NCI-H1092 treated with DMSO at 0.1 percent for 48 hours (cell line): Measurements from ENCODE around the gene SLC7A9.
"Not testable (repeated sequence)": the region's sequence is repeated elsewhere in the genome, so short reads cannot be mapped to it uniquely, and the experiment has no call there.

Experiments
- DNase-seq: peaks from one replicate; lab custom pipeline; 2025; lab: John Stamatoyannopoulos, UW

The SLC7A9 gene

DNA sequence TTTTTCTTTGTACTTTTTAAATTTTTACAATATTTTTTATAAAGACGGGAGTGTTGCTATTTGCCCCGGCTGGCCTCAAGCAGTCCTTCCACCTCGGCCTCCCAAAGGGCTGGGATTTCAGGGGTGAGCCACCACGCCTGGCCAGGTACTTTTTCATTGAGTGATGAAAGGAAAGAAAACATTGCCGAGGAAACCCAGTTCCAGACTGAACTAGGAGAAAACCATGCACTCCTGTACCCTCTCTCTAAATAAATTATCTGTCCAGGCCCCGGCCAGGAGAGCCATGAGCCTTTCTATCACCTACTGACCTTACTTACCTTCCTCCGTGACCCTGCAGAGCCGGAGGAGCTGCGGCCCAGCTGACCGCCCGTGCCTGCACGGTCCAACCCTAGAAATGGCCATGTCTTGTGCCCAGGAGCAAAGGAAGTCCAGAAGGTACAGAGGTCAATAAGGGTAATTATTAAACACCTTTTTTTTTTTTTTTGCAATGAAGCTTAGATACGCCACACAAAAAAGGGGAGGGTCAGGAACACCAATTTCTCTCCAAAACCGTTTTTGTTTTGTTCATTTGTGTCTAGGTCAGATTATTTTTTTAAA is at the start of gene SLC7A9:
Gene SLC7A9, minus strand, starts transcription at position 399 of the 597 bp plus-strand sequence. CDS start 1,233 bp downstream, outside the sequence.
- DNase-seq, result no peak

DNA sequence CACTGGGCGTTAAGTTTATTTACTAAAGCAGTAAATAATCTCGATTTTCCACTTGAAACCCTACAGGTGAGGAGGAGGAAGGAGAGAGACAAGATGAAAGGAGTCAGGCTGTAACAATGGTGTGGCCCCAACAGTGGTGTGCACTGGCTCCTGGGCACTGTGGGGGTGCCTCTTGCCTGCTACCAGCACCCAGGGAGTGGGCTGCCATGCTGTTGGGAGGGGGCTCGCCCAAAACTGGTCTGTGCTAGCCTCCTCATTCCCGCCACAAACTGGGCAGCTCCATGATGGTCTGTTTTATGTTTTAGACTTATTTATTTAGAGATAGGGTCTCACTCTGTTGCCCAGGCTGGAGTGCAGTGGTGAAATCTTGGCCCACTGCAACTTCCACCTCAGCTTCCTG is 49.8 kb upstream of the SLC7A9 start:
- no peak for DNase-seq

DNA sequence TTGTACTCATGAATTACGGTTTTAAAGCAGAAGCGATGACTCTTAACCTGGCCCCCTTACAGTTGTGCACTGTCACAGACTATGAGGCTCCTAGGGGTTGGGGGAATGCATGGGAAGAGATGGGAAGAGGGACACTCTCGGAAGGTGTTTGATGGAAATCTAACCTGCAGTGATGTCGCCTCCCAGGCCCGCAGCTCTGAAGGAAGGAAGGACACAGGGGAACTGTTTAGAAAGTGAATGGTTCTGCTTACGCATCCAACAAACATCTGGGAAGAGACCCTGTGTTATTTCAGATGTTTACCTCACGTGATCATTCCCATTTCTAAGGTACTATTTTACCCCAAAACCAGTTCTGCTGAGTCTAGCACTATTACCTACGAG is 48.0 kb upstream of the SLC7A9 start:
- DNase-seq, result no peak

DNA sequence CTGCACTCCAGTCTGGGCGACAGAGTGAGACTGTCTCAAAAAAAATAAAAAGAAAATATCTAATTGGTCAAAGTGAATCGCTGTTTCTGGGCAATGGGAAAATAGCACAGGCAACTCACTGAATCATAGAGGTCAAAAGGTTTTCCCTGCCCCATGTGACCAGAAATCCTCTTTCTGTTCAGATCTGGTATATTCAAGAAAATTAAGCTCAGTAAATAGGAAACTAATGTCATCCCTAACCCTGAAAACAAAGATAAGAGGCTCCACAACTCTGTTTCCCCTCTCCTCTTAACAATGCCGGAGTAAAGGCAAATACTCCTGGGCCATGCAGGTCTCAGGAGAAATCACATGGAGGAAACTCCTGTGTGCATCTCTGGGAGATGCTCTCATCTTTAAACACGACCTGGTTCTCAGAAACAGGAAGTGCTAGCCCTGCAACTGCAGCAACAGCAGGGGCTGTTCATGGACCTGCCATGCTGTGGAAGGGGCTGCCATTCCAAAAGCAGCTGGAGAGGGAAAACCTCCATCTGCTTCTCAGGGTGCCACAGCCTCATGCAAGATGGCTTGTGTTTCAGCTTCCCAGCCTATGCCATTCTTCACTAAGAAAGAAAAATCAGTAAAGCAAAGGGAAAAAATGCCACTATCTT is 47.5 kb upstream of the SLC7A9 start:
- DNase-seq, result no peak

DNA sequence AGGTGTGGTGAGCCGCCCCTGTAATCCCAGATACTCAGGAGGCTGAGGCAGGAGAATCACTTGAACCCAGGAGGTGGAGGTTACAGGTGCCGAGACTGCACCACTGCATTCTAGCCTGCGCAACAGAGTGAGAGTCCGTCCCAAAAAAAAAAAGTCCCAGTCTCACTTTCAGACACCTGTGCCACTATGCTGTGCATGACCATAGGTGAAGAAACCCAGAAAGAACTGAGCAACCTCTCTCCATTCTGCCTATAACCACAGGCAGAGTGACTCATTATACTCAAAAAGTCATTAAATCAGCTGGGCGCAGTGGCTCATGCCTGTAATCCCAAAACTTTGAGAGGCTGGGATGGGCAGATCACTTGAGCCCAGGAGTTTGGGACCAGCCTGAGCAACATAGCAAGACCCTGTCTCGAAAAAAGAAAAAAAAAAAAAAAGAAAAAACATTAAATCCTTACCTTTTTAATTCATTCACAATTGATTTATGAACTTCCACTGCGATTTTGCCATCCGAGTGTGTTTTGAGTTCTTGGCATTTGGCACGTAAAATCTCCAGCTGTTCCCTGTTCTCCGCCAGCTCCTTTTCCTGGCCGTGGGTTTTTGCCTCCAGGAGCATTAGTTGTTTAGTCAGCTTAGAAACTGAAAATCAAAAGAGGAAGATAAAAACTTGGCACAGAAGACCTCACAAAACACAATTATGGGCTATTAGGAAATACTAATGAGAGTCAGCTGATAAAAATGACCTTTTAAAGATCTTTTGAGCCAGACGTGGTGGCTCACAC is 45.5 kb upstream of the SLC7A9 start:
- no peak for DNase-seq

DNA sequence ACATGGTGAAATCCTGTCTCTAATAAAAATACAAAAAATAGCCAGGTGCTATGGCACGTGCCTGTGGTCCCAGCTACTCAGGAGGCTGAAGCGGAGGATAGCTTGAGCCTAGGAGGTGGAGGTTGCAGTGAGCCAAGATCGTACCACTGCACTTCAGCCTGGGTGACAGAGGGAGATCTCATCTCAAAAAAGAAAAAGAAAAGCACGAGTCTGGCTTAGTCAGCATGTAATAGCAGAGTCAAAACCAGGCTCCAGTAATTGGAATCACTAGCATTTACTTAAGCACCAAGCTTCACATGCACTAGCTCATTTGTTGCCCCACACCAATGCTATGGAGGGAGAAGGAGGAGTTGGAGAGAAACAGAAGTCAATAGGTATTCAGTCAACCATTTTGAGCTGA is 41.9 kb upstream of the SLC7A9 start:
- no peak for DNase-seq

DNA sequence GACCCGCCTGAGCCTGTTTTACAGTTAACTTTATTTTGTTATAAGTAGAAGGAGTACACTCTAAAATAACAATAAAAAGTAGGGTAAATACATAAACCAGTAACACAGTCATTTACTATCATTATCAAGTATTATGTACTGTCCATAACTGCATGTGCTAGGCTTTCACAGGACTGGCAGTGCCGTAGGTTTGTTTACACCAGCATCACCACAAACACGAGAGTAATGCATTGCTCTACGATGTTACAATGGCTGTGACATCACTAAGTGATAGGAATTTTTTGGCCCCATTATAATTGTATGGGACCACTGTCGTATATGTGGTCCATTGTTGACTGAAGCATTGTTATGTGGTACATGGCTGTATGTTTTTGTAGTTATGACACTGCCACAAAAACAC is 41.3 kb upstream of the SLC7A9 start:
- DNase-seq, result no peak

DNA sequence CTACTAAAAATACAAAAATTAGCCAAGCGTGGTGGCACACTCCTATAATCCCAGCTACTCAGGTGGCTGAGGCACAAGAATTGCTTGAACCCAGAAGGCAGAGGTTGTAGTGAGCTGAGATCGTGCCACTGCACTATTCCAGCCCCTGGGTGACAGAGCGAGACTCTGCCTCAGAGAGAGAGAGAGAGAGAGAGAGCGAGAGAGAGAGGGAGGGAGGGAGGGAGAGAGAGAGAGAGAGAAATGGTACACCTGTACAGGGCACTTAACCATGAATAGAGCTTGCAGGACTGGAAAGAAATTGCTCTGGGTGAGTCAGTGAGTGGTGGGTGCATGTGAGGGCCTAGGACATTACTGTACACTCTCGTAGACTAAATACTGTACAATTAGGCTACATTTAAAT is 40.5 kb upstream of the SLC7A9 start:
- DNase-seq, result no peak

DNA sequence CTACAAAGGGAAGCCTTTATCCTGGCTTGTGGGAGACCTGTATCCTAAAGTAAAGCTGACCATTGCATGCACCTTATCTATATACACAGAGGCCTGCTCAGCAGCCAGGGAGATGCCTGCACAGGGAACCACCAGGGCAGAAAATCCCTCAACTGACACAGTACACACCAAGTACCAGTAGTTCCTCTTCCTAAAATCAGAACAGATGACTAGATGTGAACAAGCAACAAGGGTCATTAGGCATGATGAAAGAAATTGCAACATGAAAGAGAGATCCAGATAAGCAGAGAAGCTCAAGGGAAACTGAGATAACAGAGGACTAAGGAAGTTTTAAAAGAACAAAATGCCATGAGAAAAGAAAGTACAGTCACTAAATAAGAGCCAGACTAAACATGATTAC is 39.7 kb upstream of the SLC7A9 start:
- no peak for DNase-seq

DNA sequence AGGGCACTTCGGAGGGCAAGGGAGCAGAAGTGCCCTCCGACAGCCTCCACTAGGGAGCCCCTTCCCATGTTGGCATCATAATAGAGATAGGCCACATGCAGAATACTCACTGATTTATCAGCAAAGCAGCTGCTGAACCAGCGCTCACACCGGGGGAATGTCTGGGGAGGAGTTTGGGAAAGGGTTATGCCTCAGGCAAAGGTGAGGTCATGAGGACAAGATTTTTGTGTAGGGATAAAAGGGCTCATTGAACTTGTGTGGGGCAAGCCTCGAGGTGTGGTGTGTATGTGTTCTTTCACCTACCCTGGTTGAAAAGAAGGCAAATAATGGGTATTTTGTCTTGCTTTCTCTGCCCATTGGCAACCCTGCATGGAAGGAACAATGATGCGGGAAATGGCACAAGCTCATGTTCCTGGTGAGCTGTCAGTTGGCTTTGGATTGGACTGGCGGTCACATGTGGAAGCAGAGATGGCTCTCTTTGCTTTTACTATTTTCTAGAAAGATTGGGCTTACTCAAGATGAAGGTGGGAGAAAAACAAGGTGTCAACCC is 39.1 kb upstream of the SLC7A9 start:
- DNase-seq, result no peak

DNA sequence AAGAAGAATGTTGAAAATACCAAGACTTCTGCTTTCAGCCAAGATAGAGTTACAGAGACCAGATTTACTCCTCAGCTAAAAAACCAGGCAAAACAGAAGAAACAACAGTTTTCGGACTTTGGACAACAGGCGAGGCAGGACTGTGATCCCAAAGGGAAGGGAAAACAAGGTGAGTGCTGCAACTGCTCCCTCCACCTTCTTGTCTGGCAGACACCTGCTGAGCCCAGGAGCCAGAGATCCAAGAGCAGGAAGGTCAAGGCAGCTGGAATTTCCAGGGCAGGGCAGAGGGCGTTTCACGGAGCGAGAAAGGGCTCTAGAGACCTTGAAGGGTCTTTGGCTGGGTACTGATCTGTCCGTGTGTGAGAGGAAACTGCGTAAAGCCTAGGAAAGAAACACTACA is 32.9 kb upstream of the SLC7A9 start:
- DNase-seq, result no peak

DNA sequence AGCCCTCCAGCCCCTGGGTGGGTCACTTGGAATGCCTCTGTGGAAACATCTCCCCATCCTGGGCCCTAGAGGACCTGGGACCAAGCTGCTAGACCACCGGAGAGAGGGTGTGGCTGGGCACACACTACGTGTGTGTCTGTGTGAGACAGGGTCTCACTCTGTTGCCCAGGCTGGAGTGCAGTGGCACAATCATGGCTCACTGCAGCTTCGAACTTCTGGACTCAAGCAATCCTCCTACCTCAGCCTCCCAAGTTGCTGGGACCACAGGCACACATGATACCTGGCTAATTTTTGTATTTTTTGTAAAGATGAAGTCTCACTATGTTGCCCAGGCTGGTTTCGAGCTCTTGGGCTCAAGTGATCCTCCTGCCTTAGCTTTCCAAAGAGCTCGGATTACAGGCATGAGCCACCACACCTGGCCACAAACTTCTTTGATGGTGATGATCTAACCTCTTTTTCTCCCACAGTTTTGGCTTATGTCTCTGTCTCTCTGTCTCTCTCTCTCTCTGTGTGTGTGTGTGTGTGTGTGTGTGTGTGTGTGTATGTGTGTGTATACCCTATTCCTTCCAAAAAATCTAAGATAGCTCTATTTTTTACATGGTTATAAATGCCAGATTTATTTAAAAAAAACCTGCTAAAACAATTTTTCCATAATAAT is 32.1 kb upstream of the SLC7A9 start:
- DNase-seq, result no peak

DNA sequence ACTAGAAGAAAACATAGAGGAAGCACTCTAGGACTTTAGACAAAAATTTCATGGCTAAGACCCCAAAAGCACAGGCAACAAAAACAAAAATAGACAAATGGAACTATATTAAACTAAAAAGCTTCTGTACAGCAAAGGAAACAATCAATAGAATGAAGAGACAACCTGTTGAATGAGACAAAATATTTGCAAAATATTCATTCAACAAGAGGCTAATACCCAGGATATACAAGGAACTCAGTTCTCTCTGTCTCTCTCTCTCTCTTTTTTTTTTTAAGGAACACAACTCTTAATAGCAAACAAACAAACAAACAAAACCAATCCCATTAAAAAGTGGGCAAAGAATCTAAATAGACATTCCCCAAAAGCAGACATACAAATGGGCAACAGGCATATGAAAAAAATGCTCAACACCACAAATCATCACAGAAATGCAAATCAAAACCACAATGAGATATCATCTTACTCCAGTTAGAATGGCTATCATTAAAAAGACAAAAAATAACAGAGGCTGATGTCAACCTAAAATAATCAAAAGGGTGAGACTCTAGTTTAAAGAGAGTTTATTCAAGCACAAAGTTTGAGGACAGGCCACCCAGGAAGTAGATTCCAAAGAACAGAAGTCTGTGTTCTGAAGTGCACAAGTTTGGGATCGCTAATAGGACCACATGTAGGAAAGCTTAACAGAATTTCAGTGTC is 27.1 kb upstream of the SLC7A9 start:
- no peak for DNase-seq

DNA sequence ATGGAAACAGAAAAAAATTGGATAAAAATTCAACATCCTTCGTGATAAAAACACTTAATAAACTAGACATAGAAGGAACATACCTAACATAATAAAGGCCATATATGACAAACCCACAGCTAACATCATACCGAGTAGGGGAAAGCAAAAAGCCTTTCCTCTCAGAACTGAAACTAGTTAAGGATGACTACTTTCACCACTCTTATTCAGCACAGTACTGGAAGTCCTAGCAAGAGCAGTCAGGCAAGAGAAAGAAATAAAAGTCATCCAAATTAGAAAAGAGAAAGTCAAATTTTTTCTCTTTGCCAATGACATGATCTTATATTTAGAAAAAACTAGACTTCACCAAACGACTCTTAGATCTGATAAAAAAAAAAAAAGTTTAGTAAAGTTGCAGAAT is 25.8 kb upstream of the SLC7A9 start:
- DNase-seq, result no peak

DNA sequence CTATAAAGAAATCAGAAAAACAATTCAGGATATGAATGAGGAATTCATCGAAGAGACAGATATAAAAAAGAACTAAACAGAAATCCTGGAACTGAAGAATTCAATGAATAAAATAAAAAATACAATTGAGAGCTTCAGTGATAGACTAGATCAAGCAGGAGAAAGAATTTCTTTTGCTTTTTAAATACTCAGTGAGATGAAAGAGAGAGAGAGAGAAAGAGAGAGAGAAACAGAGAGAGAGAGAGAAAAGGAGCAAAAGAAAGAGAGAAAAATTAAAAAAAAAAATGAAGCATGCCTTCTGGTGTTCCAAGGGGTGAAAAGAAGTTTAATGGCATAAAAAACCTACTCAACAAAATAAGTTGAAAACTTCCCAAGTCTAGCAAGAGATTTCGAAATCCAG is 22.0 kb upstream of the SLC7A9 start:
- no peak for DNase-seq

DNA sequence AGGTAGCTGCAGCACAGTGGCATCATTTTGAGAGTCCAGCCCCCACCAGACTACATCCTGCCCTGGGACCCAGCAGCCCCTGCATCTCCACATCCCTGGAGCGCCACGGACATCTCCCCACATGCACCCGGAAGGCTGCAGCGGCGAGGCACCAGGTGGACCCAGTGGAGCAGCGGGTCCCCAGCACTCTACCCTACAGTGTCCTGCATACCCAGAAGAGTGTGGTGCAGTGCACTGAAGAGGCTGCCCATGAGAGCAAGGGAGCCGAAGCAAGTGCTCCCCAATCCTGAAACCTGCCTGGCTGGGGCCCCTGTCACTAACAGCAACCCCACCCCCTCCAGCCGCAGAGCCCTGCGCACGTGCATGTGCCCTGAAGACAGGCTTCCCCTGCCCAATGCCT is 21.3 kb upstream of the SLC7A9 start:
- DNase-seq, result no peak

DNA sequence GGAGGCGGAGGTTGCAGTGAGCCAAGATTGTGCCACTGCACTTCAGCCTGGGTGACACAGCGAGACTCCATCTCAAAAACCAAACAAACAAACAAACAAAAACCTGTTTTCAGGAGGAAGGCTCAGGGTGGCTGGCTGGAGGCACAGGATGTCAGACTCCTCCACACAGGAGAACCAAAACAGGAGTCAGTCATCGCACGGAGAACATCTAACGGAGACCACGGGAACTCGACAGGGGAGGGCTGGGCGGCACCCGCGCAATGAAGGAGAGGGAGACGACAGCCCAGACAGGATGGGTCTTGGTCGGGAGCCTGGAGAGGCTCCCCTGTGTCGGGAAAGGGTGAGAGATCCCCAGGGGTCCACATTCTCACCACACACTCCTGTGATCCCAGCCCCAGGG is 20.8 kb upstream of the SLC7A9 start:
- no peak for DNase-seq

DNA sequence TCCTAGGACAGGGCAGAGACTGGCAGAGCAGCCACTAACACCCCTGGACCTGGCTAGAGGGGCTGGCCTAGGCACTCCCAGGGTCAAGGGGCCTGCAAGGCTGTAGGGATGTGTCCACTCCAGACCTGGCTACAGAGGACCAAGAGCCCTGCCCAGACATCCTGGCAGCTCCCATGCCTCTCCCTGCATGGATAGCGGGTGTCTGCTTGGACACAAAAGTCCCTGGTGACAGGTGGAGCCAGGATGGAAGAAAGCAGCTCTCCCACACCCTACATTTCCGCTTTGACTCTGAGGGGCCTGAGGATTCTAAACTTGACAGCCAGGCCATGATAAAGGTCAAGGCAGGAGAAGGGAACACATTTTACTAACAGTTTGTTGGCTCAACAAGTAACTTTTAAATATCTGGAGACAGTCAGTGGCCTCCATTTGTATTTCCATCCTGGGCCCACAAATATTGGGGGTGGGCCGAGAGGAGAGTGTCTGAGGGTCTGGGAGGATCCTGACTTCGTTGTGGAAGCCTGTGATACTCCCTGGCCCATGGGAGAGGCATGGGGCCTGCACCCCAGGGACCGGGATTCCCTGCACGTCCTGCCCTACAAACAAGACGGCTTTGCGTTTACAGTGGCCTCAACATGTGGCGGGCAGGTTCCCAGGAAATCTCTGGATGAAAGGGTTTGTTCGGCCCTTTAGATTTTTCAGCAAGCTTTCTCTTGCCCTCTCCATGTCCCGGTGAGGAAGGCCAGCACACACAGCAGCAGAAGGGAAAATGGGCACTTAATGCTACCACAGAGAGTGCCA is 19.8 kb upstream of the SLC7A9 start:
- no peak for DNase-seq

DNA sequence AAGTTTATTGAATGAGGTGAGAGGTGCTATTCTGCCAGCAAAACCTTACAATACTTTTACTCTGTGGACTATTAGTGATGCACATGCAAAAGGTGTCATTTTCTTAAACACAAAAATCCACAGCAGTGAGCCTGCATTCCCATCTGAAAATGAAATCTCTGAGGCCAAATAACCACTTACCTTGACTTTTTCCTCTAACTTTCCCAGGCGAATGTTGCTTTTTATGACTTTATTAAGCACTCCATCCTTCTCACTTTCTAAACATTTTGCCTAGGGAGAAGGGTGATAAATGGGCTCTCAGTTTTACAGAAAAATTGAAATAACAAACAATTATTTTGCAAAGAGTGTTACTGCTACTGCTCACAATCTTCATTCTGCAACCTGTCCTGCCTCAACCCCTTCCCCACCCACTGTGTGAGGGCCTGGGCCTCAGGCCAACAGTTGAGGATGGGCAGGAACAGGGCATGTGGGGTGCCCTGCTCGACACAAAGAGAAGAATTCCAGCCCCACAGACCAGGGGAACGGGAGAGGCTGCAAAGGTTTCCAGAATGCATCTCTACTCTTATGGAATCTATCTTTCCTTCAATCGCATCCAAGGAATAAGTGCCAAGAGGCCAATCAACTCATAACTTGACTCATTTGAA is 18.1 kb upstream of the SLC7A9 start:
- DNase-seq, result no peak

DNA sequence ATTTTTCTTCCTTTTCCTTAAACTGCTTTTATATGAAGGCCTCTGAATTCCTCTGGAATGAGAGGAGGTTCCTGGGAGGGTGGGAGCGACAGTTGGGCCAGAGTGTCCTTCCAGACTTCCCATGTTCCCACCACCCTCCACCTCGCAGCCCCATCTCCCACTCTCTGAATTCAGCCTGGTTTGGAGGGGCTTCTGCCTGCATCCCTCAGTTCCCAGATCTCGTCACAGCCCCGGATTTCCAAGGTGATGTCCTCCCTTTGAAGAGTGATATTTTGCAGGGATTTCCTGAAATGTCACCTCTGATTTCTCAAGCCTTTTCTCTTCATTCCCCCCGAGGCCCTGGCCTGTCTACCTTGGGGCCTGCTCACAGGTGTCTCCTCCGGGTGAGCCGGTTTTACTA is 16.7 kb upstream of the SLC7A9 start:
- DNase-seq, result no peak

DNA sequence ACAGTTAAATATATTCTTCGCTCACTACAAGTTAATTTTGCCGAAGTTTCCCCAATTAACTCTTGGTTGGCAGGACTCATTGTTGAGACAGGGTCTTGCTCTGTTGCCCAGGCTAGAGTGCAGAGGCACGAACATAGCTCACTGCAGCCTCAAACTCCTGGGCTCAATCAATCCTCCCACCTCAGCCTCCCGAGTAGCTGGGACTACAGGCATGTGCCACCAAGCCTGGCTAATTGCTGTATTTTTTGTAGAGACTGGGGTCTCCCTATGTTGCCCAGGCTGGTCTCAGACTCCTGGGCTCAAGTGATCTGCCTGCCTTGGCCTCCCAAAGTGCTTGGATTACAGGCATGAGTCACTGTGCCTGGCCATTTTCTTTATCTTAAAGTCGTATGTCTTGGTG is 15.7 kb upstream of the SLC7A9 start:
- DNase-seq, result not testable (repeated sequence)
